Daoy (cell line): ENCODE measurements around the gene CHPT1. TPM values are rescaled to one million over a fixed set of nuclear protein-coding genes. Genes with fewer than 3 reads are reported as not detected.
"Not testable (repeated sequence)": the region's sequence is repeated elsewhere in the genome, so short reads cannot be mapped to it uniquely, and the experiment has no call there.

Experiments
- DNase-seq: peaks from one replicate; pipeline ENCODE4 v3.0.0-alpha.2; 2015; ENCODE audit warnings: low read depth
- total RNA-seq: library from RNA; depleted of rRNA; stranded (reverse); fragments of >200 nt; shearing (Covaris generic); gene quantifications from 2 replicates; pipeline ENCODE4 v1.2.3, GENCODE V29; 2014; rRNA removed

CHPT1 gene
- total RNA-seq = 32.6 and 38.8 TPM in 2 replicates

DNA sequence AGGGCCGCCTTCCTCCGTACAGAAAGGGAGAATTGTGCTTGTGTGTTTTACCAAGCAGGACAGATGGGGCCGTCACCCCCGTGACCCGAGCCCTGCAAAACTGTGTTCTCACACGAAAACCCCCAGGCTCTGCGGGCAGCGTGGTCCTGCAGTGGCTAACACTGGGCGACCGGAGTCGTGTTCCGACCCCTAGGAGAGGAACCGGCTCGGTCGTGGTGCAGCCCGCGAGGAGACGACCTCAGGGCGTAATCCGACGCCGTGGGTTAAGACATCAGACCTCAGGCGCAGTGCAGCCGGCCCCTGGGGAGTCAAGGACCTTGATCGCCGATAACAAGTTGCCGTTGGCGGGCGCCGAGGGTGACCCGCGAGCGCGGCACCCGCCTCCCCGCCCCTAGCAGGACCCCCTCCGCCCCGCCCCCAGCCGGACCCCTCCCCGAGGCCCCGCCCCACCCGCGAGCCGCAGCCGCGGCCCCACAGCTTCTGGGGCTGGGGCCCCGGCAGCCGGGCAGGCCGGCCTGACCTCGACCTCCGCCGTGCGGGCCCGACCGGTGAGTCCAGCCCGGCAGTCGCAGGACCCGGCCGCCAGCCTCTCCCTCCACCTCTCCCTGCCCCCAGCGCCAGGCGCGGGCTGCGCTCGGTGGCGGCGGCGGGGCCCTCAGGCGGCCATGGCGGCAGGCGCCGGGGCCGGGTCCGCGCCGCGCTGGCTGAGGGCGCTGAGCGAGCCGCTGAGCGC lies at the start of gene CHPT1:
TSS of gene CHPT1 (plus strand) at position 444 of the 733 bp plus-strand sequence. CDS start at position 666, 222 bp downstream.
- DNase-seq = peak; percentile 69

DNA sequence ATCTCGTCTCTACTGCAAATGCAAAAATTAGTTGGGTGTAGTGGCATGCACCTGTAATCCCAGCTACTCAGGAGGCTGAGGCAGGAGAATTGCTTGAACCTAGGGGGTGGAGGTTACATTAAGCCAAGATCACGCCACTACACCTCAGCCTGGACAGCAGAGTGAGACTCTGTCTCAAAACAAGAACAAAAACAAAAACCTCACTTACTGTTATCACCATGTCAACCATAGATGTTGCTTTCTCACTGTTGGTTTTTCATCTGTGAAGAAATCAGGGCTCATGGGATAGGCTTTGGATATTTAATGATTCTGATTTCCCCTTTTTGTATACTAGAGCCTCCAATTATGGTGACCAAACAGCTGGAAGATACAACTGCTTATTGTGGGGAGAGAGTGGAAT lies 49.7 kb upstream of the CHPT1 start:
- DNase-seq = no peak

DNA sequence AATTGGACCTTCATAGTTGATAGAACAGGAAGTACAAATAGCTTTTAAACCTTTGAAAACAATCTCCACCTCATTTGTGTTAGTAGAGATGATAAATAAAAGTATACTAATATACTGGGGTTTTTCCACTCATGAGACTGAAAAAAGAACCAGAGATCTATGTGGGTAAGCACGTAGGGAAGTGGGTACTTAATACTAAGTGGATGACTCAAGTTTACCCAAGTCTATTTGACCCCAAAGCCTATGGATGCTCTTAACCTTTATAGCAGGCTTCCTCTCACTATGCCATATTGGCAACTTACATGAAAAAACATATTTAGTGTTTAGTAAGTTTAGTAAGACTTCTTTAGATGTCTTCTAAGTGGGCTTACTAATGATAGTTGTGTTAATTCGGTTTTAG lies 49.2 kb upstream of the CHPT1 start:
- no peak for DNase-seq

DNA sequence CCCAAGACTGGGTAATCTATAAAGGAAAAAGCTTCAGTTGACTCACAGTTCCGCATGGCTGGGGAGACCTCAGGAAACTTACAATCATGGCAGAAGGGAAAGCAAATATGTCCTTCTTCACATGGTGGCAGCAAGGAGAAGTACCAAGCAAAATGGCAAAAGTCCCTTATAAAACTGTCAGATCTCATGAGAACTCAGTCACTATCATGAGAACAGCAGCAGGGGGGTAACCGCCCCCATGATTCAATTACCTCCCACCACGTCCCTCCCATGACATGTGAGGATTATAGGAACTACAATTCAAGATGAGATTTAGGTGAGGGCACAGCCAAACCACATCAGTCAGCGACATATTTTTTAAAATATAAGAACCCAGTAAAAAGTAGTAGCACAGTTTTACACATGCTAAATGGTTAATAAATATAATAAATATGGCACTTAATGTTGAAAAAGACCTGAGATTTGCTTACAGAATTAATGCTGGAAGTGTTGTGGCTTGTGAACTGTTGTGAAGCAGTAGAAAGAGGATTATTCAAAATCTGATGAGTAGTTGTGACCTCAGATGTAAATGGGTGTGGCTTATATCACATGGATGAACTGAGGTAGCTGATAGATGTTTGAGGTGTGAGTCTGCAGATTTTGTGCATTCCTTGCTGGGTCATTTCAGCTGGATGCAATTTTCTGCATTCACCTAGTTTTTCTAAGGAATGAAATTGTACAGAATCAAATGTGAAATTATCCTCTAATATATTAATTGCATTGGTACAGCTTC lies 46.9 kb upstream of the CHPT1 start:
- no peak for DNase-seq

DNA sequence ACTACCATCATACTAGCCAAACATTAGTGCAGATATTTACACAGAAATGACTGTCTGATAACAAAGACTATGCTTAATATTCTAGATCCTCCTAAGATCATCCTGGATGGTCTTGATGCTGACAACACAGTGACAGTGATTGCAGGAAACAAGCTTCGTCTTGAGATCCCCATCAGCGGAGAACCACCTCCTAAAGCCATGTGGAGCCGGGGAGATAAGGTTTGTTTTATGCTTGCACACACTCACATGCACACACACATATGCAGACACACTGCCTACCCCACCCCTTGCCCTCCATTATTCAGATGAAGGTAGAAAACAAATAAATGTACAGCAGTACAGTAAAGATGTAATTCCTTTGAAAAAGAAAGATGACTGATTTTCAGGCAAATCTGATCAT lies 44.4 kb upstream of the CHPT1 start:
- DNase-seq = no peak

DNA sequence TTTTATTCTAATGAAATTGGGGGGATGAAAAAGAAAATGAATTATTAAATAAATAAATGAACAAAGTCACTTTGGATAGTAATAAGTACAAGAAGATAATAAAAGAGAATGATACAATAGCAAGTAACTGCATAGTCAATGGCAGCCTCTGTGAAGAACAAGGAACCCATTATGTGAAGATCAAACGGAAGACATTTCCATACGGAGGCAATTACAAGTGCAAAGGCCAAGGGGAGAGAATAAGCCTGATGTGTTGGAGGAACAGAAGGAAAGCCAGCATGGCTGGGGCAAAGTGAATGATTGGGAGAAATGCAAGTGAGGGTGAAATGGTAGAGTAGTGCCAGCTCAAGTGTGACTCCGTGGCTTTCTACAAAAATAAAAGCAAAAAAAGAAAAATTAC lies 43.9 kb upstream of the CHPT1 start:
- no peak for DNase-seq

DNA sequence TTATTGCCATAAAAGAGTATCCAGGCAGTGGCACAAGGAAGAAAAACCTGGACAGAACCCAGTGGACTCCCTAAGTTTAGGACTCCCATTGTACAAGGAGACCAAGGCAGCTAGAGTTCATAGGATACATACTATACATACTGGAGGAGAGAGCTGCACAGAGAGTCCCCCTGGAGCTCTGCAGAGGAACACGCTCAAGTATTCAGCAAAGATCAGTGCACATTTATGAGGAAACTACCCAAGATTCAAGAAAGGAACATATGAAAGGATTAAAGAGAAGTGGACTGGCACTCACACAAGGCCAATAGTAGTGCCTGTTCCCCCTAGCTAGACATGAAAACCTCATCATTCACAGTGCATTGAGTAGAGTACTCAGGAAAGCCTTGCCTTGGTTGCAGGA lies 43.0 kb upstream of the CHPT1 start:
- no peak for DNase-seq

DNA sequence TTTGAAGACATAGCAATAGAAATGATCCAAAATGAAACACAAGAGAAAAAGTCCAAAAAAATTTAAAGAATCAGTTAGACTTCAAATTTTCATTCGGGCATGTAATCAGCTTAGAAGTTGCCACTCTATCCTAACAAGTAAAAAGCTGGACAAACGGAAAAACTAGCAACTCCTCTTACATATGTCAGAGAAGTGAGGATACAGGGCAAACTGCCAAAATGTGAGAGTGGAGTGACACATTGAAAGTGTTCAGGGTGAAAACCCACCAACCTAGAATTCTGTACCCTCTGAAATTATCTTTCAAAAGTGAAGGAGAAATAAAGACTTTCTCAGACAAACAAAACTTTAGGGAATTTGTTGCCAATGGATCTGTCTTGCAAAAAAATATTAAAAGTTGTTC lies 42.0 kb upstream of the CHPT1 start:
- no peak for DNase-seq

DNA sequence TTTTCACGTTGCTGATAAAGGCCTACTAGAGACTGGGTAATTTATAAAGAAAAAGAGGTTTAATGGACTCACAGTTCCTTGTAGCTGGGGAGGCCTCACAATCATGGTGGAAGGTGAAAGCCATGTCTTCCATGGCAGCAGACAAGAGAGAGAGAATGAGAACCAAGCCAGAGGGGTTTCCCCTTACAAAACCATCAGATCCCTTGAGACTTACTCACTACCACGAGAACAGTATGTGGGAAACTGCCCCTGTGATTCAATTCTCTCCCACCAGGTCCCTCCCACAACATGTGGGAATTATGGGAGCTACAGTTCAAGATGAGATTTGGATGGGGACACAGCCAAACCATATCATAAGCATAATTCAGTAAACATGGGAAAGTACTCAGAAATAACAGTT lies 36.8 kb upstream of the CHPT1 start:
- not testable (repeated sequence) for DNase-seq

DNA sequence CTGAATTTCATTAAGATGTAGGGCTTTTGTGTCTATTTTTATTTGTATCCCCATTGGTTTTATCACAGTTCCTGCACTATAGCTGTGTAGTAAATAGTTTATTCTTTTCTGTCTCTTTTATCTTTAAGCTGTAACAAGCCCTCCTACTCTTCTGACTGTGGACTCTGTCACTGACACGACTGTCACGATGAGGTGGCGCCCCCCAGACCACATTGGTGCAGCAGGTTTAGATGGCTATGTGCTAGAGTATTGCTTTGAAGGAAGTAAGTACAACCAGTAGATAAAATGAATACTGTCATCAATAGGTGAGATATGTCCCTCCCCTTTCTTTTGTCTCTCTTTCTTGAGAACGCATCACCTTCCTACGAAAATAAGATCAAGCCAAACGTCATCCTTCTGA lies 34.1 kb upstream of the CHPT1 start:
- no peak for DNase-seq

DNA sequence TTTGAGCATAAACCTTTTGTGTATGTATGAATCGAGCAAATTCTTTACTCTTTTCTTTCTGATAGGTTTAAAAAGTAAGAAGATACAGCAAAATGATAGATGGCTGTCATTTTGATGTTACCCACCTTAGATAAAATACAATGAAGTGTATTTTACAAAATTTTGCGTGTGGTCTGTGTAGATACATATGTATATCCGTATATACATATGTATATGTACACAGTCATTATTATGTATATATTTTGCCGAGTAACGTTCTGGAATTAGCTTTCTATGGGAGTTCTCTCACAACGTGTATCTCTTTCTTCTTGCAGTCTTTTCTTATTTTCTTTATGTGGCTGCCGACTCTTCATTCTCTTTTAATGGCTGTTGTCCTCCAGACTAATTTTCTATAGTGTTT lies 32.4 kb upstream of the CHPT1 start:
- no peak for DNase-seq

DNA sequence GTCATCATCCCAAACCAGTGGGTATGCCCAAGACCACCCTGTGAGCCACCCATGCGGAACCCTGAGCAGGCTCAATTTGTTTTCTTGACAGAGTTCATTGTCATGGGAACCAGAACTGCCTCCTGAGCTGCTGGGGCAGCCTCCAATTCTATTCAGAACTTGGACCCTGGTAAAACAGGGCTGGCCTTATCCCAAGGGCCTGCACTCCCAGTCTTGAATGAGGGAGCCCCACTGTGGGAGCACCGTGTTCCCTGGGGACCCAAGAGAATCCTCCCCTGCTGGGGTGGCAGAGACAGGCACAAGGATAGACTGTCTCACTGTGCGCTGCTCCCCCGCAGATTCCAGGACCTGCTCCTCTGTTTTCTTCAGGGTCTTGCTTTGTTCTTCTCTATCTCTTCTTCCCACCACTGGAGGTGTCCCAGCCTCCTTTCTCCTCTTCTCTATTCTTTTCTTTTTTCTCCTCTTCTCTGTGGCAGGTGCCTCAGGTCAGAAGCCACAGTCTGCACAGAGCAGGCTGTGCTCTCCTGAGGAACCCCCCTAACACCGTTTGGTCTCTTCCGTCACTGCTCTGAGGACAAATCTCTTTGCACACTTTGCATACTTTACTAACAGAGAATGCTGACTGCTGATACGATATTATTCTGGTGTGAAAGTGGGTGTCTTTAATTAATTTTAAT lies 31.2 kb upstream of the CHPT1 start:
- no peak for DNase-seq

DNA sequence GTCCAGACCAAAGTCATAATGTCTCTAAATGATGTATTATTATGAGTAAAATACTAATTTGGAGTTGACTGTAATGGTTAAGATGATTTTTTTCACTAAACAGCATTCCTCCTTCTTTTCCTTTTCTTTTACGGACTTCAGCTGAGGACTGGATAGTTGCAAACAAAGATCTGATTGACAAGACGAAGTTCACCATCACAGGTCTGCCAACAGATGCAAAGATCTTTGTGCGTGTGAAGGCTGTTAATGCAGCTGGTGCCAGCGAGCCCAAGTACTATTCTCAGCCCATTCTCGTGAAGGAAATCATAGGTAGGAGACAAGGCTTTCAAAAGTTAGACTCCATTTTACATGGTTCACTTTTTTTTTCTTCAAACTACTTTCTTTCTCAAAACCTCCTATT lies 29.8 kb upstream of the CHPT1 start:
- no peak for DNase-seq

DNA sequence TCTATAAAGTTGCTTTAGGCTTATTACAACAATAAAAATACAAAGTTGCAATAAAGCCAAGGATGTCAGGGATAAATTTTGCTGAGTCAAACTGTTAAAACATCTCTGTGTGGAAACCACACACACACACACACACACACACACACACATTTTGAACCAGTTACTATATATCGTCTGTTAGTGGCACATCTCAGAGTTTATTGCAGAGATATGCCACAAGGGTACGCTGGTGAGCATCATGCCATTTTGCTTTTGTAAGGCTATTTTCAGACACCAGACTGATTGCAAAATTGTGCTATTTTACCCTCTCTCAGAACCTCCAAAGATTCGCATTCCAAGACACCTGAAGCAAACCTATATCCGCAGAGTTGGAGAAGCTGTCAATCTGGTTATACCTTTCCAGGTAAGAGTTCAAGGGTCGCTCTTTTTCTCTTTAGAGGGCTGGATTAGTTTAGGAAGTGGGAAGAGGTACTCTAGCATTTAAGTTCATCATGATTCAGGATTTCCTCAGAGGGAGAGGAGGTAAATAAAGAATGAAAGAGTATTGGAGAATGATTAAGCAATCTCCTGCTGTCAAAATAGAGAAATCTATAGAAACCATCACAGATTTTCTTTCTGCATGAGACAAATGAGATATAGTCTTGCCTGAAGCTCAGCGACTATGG lies 27.3 kb upstream of the CHPT1 start:
- peak; percentile 40 for DNase-seq

DNA sequence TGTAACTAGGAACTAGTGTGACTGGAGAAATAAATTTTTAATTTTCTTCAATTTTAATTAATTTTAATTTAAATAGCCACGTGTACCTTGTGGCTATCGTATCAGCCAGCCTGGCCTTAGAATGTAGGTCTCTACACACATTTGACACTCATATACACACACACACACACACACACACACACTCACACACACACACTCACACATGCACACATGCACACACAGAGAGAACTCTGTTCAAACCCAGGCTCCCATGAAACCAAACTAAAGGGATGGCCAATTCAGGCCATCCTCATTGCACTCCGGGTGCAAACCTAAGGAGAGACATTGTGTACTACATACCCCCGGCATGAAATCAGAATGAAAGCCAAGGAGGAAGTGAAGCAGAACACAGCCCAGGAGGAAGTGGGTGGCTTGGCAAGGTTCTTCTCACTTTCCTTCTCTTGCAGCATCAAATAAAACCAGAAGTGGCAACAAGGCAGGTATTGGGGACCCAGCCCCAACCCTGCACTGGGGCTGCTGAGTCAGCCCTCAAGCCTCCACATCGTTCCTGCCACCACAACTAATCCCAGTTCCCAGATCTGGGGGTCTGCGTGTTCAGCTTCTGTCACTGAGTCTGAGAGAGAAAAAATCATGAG lies 26.2 kb upstream of the CHPT1 start:
- no peak for DNase-seq

DNA sequence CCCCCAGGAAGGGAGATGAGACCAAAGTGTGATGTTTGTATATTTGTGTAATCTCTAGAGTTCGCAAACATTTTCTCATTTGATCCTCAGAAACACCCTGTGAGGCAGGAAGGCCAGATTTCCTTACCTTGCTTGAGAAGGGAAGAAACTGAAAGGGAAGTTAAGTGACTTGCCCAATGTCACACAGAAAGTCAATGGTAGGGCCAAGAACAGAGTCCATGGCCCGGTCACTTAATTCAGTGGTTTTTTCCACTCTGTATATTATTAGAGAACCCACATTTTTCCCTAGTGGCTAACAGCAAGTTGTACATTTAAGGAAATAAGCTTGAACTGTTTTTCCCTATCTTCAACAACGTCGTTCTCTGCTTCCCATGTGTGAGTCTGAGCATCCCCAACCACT lies 25.6 kb upstream of the CHPT1 start:
- DNase-seq = no peak

DNA sequence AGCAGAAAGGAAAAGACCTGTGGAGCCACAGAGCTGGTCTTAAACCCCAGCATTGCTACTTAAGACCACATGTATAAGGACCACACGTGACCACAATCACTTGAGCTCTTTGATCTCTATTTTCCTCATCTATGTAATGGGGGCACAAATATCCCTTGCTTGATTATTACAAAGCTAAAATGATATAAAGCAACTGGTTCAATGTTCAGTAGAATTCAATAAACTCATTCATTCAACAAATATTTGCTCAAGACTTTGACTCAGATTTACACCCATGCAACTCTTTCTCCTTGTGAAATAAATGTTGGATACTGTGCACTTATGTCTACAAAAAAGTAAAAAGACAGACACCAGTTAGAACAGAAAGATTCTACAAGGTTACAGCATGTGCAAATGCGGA lies 21.9 kb upstream of the CHPT1 start:
- DNase-seq = no peak

DNA sequence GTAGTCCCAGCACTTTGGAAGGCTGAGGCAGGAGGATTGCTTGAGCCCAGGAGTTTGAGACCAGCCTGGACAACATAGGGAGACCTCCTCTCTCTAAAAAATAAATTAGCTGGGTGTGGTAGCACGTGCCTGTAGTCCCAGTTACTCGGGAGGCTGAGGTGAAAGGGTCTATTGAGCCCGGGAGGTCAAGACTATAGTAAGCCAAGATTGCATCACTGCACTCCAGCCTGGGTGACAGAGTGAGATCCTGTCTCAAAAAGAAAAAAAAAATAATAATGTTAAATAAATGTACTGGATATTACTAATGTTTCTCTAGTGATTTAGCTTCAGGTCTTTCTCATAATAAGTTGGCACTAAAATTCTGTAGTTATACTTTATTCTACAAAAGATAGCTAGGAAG lies 20.9 kb upstream of the CHPT1 start:
- not testable (repeated sequence) for DNase-seq

DNA sequence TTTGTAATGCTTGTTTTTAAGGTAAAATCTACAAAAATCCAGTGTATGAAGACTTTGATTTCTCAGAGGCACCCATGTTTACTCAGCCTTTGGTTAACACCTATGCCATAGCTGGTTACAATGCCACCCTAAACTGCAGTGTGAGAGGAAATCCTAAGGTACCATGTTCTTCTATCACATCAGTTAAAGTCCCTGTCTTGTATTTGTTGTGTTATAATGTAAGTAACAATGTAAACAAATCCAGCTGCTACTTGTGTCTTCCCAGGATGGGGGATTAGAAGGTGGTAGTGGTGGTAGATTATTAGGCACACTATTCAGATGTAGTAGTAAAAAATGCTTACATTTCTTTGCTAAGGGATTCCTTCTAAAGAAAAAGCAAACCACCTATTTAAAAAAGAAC lies 19.4 kb upstream of the CHPT1 start:
- no peak for DNase-seq

DNA sequence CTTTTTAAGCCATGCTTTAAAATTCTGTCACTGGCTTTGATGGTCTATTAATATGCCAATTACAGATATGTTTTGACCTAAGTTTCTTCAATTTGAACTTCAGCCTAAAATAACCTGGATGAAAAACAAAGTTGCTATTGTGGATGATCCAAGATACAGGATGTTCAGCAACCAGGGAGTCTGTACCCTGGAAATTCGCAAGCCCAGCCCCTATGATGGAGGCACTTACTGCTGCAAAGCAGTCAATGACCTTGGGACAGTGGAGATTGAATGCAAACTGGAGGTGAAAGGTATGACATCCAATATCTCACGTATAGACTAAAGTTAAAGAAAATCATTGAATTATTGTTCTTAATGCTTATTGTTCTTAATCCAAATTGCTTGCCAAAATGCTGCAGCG lies 17.2 kb upstream of the CHPT1 start:
- no peak for DNase-seq

DNA sequence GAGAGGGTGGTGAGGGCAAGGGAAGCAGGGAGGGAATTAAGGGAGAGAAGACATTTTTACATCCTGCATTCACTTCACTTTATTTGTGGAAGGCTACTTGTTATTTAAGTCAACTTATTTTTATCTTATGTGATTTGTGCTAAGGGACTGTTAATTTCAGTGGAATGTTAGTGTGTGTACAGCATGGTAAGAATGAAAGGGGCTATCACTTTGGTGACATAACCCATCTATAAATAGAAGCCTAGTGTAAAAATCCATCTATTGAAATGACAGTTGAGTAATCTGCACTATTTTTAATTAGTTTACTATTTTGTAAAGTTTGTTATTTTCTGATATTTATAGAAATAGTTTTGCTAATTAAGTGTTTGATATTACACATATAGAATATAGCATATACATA lies 16.8 kb upstream of the CHPT1 start:
- DNase-seq = no peak

DNA sequence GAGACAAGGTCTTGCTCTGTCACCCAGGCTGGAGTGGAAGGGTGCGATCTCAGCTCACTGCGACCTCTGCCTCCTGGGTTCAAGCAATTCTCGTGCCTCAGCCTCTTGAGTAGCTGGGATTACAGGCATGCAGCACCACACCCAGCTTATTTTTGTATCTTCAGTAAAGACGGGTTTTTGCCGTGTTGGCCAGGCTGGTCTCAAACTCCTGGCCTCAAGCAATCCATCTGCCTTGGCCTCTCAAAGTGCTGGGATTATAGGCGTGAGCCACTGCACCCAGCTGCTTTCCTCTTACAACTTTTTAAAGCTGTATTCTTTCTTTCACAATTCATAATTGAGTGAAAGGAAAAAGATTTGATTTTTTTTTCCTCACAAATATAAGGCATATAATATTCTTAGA lies 15.8 kb upstream of the CHPT1 start:
- DNase-seq = not testable (repeated sequence)
